Measurements from ENCODE around the gene LIF. TPM values are rescaled to one million over a fixed set of nuclear protein-coding genes. Genes with fewer than 3 reads are reported as not detected.

The LIF gene
- total and polyA plus RNA-seq, 2 donors from 2014 or later: 0.67 to 10.7 TPM

GRCh38 chr22:30238136-30238535 is 8.4 kb downstream of the LIF start:
- no peak overlapping the region for H3K27ac ChIP-seq (ENCODE audit: low read depth in 2 of 2, low read length in 2 of 2)

GRCh38 chr22:30236875-30237274 is 9.7 kb downstream of the LIF start:
- FAIRE-seq (no peak), DNase-seq (no peak)
- H3K9me3 ChIP-seq (ENCODE audit: control insufficient read depth in 2 of 3, insufficient read depth in 1 of 3, low read length in 3 of 3): no peaks in the 10 kb centered on the region
- H3K27me3 ChIP-seq (ENCODE audit: control insufficient read depth, insufficient read depth, low read length): no peaks in the 10 kb centered on the region
- no peak overlapping the region for H3K27ac ChIP-seq (ENCODE audit: low read depth in 2 of 2, low read length in 2 of 2)
- H3K9ac ChIP-seq (ENCODE audit: low read length in 3 of 3): no peak overlapping the region
- TF ChIP-seq CTCF (IDR thresholded peaks at IDR 0.05; ENCODE audit: borderline replicate concordance, extremely low read depth, insufficient read depth): no peak
- peaks cover 8 to 15% (median 13%) of the 10 kb centered on the region in 3 donors for H3K4me1 ChIP-seq (ENCODE audit: control insufficient read depth in 2 of 3, insufficient read depth in 2 of 3, low read depth in 1 of 3, low read length in 3 of 3)
- intact Hi-C loops (cut with DNase I): no loop called here
- no peak overlapping the region for H3K4me3 ChIP-seq (ENCODE audit: low read length in 3 of 3)
- H3K36me3 ChIP-seq (ENCODE audit: control insufficient read depth in 2 of 3, insufficient read depth in 3 of 3, low read length in 3 of 3): no peaks in the 10 kb centered on the region

More at GRCh38 chr22:30238136-30238535, 8.4 kb downstream of the LIF start:
- DNase-seq (no peak), FAIRE-seq (no peak)
- Histone ChIP-seq H3K27me3 (ENCODE audit: control insufficient read depth, insufficient read depth, low read length) (no peaks in the 10 kb centered on the region), H3K9ac (ENCODE audit: low read length in 3 of 3) (no peak overlapping the region), H3K9me3 (ENCODE audit: control insufficient read depth in 2 of 3, insufficient read depth in 1 of 3, low read length in 3 of 3) (no peaks in the 10 kb centered on the region), H3K36me3 (ENCODE audit: control insufficient read depth in 2 of 3, insufficient read depth in 3 of 3, low read length in 3 of 3) (no peaks in the 10 kb centered on the region), H3K4me1 (ENCODE audit: control insufficient read depth in 2 of 3, insufficient read depth in 2 of 3, low read depth in 1 of 3, low read length in 3 of 3) (peaks cover 8 to 15% (median 13%) of the 10 kb centered on the region in 3 donors), H3K4me3 (ENCODE audit: low read length in 3 of 3) (no peak overlapping the region)
- no peak for TF ChIP-seq CTCF (IDR thresholded peaks at IDR 0.05; ENCODE audit: borderline replicate concordance, extremely low read depth, insufficient read depth)
- intact Hi-C loops (cut with DNase I): no loop called here

GRCh38 chr22:30235687-30236170 is 10.8 kb downstream of the LIF start:
- Histone ChIP-seq H3K4me1 (ENCODE audit: control insufficient read depth in 2 of 3, insufficient read depth in 2 of 3, low read depth in 1 of 3, low read length in 3 of 3) (peaks cover 8 to 15% (median 13%) of the 10 kb centered on the region in 3 donors), H3K9me3 (ENCODE audit: control insufficient read depth in 2 of 3, insufficient read depth in 1 of 3, low read length in 3 of 3) (no peaks in the 10 kb centered on the region), H3K36me3 (ENCODE audit: control insufficient read depth in 2 of 3, insufficient read depth in 3 of 3, low read length in 3 of 3) (no peaks in the 10 kb centered on the region), H3K9ac (ENCODE audit: low read length in 3 of 3) (peak overlapping the region in 1 of 3 donors; percentile 12), H3K27me3 (ENCODE audit: control insufficient read depth, insufficient read depth, low read length) (no peaks in the 10 kb centered on the region), H3K4me3 (ENCODE audit: low read length in 3 of 3) (no peak overlapping the region), H3K27ac (ENCODE audit: low read depth in 2 of 2, low read length in 2 of 2) (peak overlapping the region; percentile 47 to 76)
- DNase-seq: peak; percentile 67 to 84 (median 76)
- no peak for FAIRE-seq
- intact Hi-C loops (cut with DNase I): no loop called here
- TF ChIP-seq CTCF (IDR thresholded peaks at IDR 0.05; ENCODE audit: borderline replicate concordance, extremely low read depth, insufficient read depth): no peak
